GM12878 (cell line): ENCODE data around the gene NAALADL1. TPM values are rescaled to one million over a fixed set of nuclear protein-coding genes. Genes with fewer than 3 reads are reported as not detected.

Experiments used
- ASH2L ChIP-seq: fragments of 300-600, 200-600 bp; sonication (generic); IDR thresholded peaks from 2 replicates; pipeline ENCODE4 v1.6.1; 2017; ENCODE audit warnings: low read depth, mild to moderate bottlenecking, borderline replicate concordance
- ATF3 ChIP-seq: IDR thresholded peaks from 2 replicates; pipeline ENCODE4 v1.6.1; 2011; ENCODE audit warnings: low read depth, mild to moderate bottlenecking, low read length, moderate library complexity, borderline replicate concordance; ENCODE audit errors: extremely low read depth
- CTCF ChIP-seq, 3 experiments: IDR thresholded peaks in 2 of 3; conservative IDR thresholded peaks in 1 of 3; 2 replicates each; pipeline ENCODE4 v1.5.1; 2011; ENCODE audit warnings: low read depth in 3 of 3, low read length in 3 of 3, mild to moderate bottlenecking in 3 of 3, control low read depth in 2 of 3, moderate library complexity in 2 of 3, inconsistent platforms in 1 of 3, mixed read lengths in 1 of 3; ENCODE audit not compliant: control insufficient read depth in 2 of 3, insufficient read depth in 1 of 3; ENCODE audit errors: extremely low read depth in 1 of 3
- DPF2 ChIP-seq: fragments of 450-650 bp; IDR thresholded peaks from 2 replicates; pipeline ENCODE4 v1.6.1; 2017; ENCODE audit warnings: mild to moderate bottlenecking
- E2F8 ChIP-seq: fragments of 450-650 bp; IDR thresholded peaks from 2 replicates; pipeline ENCODE4 v1.6.1; 2018; ENCODE audit warnings: mild to moderate bottlenecking, low read depth, moderate library complexity; ENCODE audit not compliant: partially characterized antibody
- FOS ChIP-seq: IDR thresholded peaks from 3 replicates; pipeline ENCODE4 v1.6.1; 2011; ENCODE audit warnings: borderline replicate concordance; ENCODE audit not compliant: insufficient read length; ENCODE audit errors: extremely low read depth
- HDGF ChIP-seq: fragments of 450-650 bp; IDR thresholded peaks from 2 replicates; pipeline ENCODE4 v1.6.1; 2016; ENCODE audit warnings: antibody characterized with exemption
- IRF3 ChIP-seq: fragments of 450-650 bp; IDR thresholded peaks from 2 replicates; pipeline ENCODE4 v1.6.1; 2014; ENCODE audit warnings: mild to moderate bottlenecking
- JUND ChIP-seq: IDR thresholded peaks from 2 replicates; pipeline ENCODE4 v1.6.1; 2012; ENCODE audit warnings: low read depth, mild to moderate bottlenecking, low read length, improper control_type of control experiment, moderate library complexity
- KAT2A ChIP-seq: conservative IDR thresholded peaks from 2 replicates; pipeline ENCODE4 v1.6.1; 2011; ENCODE audit warnings: low read depth, low read length; ENCODE audit not compliant: control insufficient read depth
- NFYA ChIP-seq: IDR thresholded peaks from 2 replicates; pipeline ENCODE4 v1.6.1; 2011; ENCODE audit warnings: low read depth, mild to moderate bottlenecking, low read length, improper control_type of control experiment, borderline replicate concordance
- POLR2AphosphoS5 ChIP-seq: IDR thresholded peaks from 2 replicates; pipeline ENCODE4 v1.6.1; 2011; ENCODE audit warnings: mild to moderate bottlenecking, low read length, inconsistent platforms
- polyA plus RNA-seq, 11 experiments: library from polyadenylated mRNA; depleted of rRNA in 4 of 11; unstranded in 6 of 11; stranded (reverse) in 5 of 11; fragments of >200 nt; fragmentation: Nextera tagmentation in 4 of 11; fragmentation: Illumina TruSeq in 1 of 11; extraction: Ambion mirVana in 4 of 11; extraction: Trizol in 1 of 11; gene quantifications; 1 replicate in 1 of 11; 2 replicates in 10 of 11; pipeline versions ENCODE4 v1.2.1 to v1.2.3, GENCODE V29; 2011 to 2016; ENCODE audit warnings: inconsistent platforms in 2 of 11, missing spikeins in 2 of 11, low read depth in 1 of 11
- total RNA-seq, 4 experiments: library from RNA; depleted of rRNA in 3 of 4; stranded (reverse); fragments of >200 nt in 3 of 4; fragmentation: Illumina TruSeq in 1 of 4; extraction: Trizol in 1 of 4; gene quantifications; 2 replicates each; pipeline versions ENCODE4 v1.2.1 to v1.2.3, GENCODE V29; 2013 to 2021
- TF ChIP-seq, protein P1 (sequence below): fragments of 450-650 bp; formaldehyde crosslinking; IDR thresholded peaks from 2 replicates; pipeline ENCODE4 v1.4.0; 2022; ENCODE audit warnings: mild to moderate bottlenecking, moderate library complexity
- TF ChIP-seq, protein P2 (sequence below): fragments of 450-650 bp; IDR thresholded peaks from 2 replicates; pipeline ENCODE4 v1.6.1; 2016; ENCODE audit warnings: mild to moderate bottlenecking, moderate library complexity, borderline replicate concordance

Gene NAALADL1
- total and polyA plus RNA-seq, 10 of the 15 experiments (the other 5 are each of a cell fraction or from before 2014, with no cell fraction given): 0.77 to 5.5 (median 1.5) TPM

DNA sequence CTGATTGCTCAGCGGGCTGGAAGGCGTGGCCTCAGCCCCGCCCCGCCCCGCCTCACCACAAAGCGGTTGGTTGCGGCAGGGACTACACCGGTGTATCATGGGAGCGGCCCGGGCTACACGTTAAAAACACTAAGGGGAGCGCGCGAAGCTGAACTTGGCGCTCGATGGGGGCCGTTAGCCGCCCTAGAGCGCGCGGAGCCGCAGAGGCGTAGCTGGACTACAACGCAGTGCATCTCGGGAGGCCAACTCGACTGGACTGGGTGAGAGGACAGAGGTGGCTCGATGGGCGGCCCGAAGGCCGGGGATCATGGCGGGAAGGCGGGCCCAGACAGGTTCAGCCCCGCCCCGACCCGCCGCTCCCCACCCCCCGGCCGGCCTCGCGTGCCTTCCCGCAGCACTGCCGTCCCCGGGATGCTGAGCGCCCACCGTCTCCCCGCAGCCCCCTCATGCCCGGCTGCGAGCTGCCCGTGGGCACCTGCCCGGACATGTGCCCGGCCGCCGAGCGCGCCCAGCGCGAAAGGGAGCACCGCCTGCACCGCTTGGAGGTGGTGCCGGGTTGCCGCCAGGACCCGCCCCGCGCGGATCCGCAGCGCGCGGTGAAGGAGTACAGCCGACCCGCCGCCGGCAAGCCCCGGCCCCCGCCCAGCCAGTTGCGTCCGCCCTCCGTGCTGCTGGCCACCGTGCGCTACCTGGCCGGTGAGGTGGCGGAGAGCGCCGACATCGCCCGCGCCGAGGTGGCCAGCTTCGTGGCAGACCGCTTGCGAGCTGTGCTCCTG is 17.3 kb downstream of the NAALADL1 start, which contains the start of gene SAC3D1 (continued):
- TF ChIP-seq, protein P1, sequence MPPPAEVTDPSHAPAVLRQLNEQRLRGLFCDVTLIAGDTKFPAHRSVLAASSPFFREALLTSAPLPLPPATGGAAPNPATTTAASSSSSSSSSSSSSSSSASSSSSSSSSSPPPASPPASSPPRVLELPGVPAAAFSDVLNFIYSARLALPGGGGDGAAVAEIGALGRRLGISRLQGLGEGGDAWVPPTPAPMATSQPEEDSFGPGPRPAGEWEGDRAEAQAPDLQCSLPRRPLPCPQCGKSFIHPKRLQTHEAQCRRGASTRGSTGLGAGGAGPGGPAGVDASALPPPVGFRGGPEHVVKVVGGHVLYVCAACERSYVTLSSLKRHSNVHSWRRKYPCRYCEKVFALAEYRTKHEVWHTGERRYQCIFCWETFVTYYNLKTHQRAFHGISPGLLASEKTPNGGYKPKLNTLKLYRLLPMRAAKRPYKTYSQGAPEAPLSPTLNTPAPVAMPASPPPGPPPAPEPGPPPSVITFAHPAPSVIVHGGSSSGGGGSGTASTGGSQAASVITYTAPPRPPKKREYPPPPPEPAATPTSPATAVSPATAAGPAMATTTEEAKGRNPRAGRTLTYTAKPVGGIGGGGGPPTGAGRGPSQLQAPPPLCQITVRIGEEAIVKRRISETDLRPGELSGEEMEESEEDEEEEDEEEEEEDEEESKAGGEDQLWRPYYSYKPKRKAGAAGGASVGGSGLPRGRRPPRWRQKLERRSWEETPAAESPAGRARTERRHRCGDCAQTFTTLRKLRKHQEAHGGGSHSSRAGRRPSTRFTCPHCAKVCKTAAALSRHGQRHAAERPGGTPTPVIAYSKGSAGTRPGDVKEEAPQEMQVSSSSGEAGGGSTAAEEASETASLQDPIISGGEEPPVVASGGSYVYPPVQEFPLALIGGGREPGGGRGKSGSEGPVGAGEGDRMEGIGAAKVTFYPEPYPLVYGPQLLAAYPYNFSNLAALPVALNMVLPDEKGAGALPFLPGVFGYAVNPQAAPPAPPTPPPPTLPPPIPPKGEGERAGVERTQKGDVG (CRISPR knock-in tag): no peak
- no peak for TF ChIP-seq NFYA
- no peak for TF ChIP-seq IRF3
- TF ChIP-seq, protein P2, sequence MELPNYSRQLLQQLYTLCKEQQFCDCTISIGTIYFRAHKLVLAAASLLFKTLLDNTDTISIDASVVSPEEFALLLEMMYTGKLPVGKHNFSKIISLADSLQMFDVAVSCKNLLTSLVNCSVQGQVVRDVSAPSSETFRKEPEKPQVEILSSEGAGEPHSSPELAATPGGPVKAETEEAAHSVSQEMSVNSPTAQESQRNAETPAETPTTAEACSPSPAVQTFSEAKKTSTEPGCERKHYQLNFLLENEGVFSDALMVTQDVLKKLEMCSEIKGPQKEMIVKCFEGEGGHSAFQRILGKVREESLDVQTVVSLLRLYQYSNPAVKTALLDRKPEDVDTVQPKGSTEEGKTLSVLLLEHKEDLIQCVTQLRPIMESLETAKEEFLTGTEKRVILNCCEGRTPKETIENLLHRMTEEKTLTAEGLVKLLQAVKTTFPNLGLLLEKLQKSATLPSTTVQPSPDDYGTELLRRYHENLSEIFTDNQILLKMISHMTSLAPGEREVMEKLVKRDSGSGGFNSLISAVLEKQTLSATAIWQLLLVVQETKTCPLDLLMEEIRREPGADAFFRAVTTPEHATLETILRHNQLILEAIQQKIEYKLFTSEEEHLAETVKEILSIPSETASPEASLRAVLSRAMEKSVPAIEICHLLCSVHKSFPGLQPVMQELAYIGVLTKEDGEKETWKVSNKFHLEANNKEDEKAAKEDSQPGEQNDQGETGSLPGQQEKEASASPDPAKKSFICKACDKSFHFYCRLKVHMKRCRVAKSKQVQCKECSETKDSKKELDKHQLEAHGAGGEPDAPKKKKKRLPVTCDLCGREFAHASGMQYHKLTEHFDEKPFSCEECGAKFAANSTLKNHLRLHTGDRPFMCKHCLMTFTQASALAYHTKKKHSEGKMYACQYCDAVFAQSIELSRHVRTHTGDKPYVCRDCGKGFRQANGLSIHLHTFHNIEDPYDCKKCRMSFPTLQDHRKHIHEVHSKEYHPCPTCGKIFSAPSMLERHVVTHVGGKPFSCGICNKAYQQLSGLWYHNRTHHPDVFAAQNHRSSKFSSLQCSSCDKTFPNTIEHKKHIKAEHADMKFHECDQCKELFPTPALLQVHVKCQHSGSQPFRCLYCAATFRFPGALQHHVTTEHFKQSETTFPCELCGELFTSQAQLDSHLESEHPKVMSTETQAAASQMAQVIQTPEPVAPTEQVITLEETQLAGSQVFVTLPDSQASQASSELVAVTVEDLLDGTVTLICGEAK: no peak
- no peak for TF ChIP-seq ATF3
- TF ChIP-seq HDGF: peak; percentile 91
- TF ChIP-seq KAT2A: no peak
- no peak for TF ChIP-seq POLR2AphosphoS5
- TF ChIP-seq ASH2L: no peak
- TF ChIP-seq E2F8: no peak
- no peak for TF ChIP-seq JUND
- TF ChIP-seq FOS: no peak
- TF ChIP-seq DPF2: peak; percentile 85
- no peak for TF ChIP-seq CTCF (IDR thresholded peaks at IDR 0.05 in 2 of 3, conservative IDR thresholded peaks at IDR 0.05 in 1 of 3; ENCODE audit: control insufficient read depth in 2 of 3, extremely low read depth in 1 of 3, insufficient read depth in 1 of 3, low read depth in 3 of 3, low read length in 3 of 3)
